GM19397 (cell line): ENCODE data around the gene TCAIM.

Experiments
- ATAC-seq: cut with Tn5 transposase; IDR thresholded peaks from one replicate; pipeline ENCODE4 v1.9.1; 2021; ENCODE audit warnings: mild to moderate bottlenecking, moderate library complexity; ENCODE audit not compliant: unreplicated experiment

TCAIM gene

GRCh38 chr3:44442596-44443309 lies 104.2 kb downstream of the TCAIM start:
- ATAC-seq = no peak

DNA sequence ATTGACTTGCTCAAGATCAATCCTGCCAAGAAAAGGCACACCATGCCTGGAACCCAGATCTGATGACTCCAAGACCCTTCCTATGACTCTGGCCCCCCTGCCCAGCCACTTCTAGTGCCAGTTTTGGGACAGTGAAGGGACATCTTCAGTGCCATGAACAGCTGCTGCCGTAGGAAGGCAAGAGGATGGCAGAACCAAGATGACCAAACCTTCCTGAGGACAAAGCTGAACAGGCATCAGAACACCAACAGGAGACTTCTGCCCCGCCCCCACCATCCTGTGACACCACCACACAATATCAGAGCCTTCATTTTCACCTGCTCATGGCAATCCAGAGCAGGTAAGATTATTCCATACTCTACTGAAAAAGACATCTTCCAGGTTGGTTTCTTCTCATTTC lies 105.9 kb downstream of the TCAIM start:
- ATAC-seq = no peak

GRCh38 chr3:44444896-44445691 lies 106.5 kb downstream of the TCAIM start:
- no peak for ATAC-seq

DNA sequence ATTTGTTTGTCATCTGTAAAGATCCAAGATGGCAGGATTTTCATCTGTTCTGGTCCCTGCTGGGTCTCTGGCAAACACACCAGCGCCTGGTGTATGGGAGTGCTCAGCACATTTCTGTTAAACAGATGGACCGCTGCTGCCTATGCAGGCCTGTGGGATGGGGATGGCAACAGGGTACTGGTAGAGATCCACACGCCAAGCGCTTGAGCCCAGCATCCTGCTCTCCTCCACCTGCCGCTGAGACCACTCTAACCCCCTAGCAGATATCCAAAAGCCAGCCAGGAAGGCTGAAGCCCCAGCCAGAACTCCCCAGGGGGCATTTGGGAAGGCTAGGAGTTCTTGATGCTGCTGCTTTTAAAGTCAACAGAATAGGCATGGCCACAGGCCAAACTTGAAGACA lies 107.2 kb downstream of the TCAIM start:
- no peak for ATAC-seq

GRCh38 chr3:44446929-44447328 lies 108.4 kb downstream of the TCAIM start:
- no peak for ATAC-seq

- ATAC-seq = no peak
Observed at GRCh38 chr3:44451441-44451840, 112.9 kb downstream of the TCAIM start.

- ATAC-seq = no peak
Observed at GRCh38 chr3:44454258-44454657, 115.7 kb downstream of the TCAIM start.

- no peak for ATAC-seq
Observed at GRCh38 chr3:44455318-44455717, 116.8 kb downstream of the TCAIM start.
